Cardiac muscle cell (in vitro differentiated cells and primary cell): ENCODE results near the gene EXOC3L1. TPM values are rescaled to one million over a fixed set of nuclear protein-coding genes. Genes with fewer than 3 reads are reported as not detected.

Experiments used
- DNase-seq, 2 donors: peaks; one replicate each; pipeline versions ENCODE4 v3.0.0 to v3.0.0-alpha.2; 2010 to 2017; ENCODE audit warnings: low read depth in 1 of 2, low spot score in 1 of 2
- H3K27ac ChIP-seq: fragments of 200-600 bp; sonication (generic); 2 replicates; pipeline ENCODE4 v1.5.1; 2016
- H3K27me3 ChIP-seq: fragments of 200-600 bp; sonication (generic); 2 replicates; pipeline ENCODE4 v1.6.0; 2016; ENCODE audit warnings: control low read depth
- H3K36me3 ChIP-seq: fragments of 200-600 bp; sonication (generic); 2 replicates; pipeline ENCODE4 v1.5.1; 2016; ENCODE audit warnings: control low read depth
- H3K4me1 ChIP-seq: fragments of 200-600 bp; sonication (generic); 2 replicates; pipeline ENCODE4 v1.8.1; 2017; ENCODE audit warnings: low read depth, mild to moderate bottlenecking, mixed run types
- H3K4me3 ChIP-seq: fragments of 200-600 bp; sonication (generic); 2 replicates; pipeline ENCODE4 v1.5.1; 2016; ENCODE audit warnings: mild to moderate bottlenecking
- H3K9me3 ChIP-seq: fragments of 200-600 bp; sonication (generic); 2 replicates; pipeline ENCODE4 v1.5.1; 2017; ENCODE audit warnings: low read depth, mild to moderate bottlenecking, control low read depth
- polyA plus RNA-seq: library from polyadenylated mRNA; unstranded; fragments of >200 nt; fragmentation: Nextera tagmentation; extraction: Ambion mirVana; gene quantifications from 2 replicates; pipeline ENCODE4 v1.2.1, GENCODE V29; 2016
- total RNA-seq: library from RNA; depleted of rRNA; stranded (reverse); fragments of >200 nt; gene quantifications from 2 replicates; pipeline ENCODE4 v1.2.3, GENCODE V29; 2016
- TF ChIP-seq, protein P1 (sequence below): IDR thresholded peaks from 2 replicates; pipeline ENCODE4 v1.5.1; 2012; ENCODE audit warnings: low read depth, mild to moderate bottlenecking, low read length

Gene EXOC3L1
- total and polyA plus RNA-seq, 2 experiments from 2014 or later: 2.9 to 4.3 TPM

DNA sequence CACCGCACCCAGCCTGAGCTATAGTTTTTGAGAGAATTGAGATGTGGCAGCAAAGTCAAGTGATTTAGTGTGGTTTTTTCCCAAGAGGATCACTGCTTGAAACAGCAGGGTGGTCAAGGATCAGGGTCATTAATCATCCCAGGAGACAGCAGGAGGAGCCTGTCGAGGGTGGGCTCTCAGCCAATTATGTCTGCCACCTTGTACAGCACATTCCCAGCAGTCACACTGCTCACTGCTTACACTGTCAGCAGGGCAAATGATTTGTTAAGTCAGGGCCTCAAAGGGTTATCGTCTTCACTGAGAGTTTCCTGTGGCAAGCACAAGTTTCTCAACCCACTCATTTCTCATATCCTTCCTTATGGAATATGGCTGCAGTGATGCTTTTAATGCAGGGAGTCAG, 52.3 kb downstream of the EXOC3L1 start:
- H3K4me3 ChIP-seq: no peak overlapping the region
- no peaks in the 10 kb centered on the region for H3K27me3 ChIP-seq
- H3K36me3 ChIP-seq: peaks cover 28% of the 10 kb centered on the region
- no peaks in the 10 kb centered on the region for H3K9me3 ChIP-seq
- TF ChIP-seq, protein P1, sequence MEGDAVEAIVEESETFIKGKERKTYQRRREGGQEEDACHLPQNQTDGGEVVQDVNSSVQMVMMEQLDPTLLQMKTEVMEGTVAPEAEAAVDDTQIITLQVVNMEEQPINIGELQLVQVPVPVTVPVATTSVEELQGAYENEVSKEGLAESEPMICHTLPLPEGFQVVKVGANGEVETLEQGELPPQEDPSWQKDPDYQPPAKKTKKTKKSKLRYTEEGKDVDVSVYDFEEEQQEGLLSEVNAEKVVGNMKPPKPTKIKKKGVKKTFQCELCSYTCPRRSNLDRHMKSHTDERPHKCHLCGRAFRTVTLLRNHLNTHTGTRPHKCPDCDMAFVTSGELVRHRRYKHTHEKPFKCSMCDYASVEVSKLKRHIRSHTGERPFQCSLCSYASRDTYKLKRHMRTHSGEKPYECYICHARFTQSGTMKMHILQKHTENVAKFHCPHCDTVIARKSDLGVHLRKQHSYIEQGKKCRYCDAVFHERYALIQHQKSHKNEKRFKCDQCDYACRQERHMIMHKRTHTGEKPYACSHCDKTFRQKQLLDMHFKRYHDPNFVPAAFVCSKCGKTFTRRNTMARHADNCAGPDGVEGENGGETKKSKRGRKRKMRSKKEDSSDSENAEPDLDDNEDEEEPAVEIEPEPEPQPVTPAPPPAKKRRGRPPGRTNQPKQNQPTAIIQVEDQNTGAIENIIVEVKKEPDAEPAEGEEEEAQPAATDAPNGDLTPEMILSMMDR: no peak
- H3K4me1 ChIP-seq: peaks cover 8% of the 10 kb centered on the region
- DNase-seq: peak; percentile 56 to 67
- peak overlapping the region; percentile 50 for H3K27ac ChIP-seq

Other genes with a start within 250 kb of the EXOC3L1 start
- gene CES3, start 228.9 kb downstream of the EXOC3L1 start, total RNA-seq: 6.2 and 12.8 TPM in 2 replicates
- gene CES3, start 228.9 kb downstream of the EXOC3L1 start, polyA plus RNA-seq: 4.7 and 6.4 TPM in 2 replicates
- gene CES4A, start 201.5 kb downstream of the EXOC3L1 start, total RNA-seq: 12.4 and 15.7 TPM in 2 replicates
- gene CES4A, start 201.5 kb downstream of the EXOC3L1 start, polyA plus RNA-seq: 14.7 and 19.9 TPM in 2 replicates
- 94.8 and 197 TPM in 2 replicates for gene CBFB, start 161.0 kb downstream of the EXOC3L1 start, total RNA-seq
- gene CBFB, start 161.0 kb downstream of the EXOC3L1 start, polyA plus RNA-seq: 66.3 and 78.5 TPM in 2 replicates
- 10.3 and 10.8 TPM in 2 replicates for gene PHAF1, start 80.2 kb downstream of the EXOC3L1 start, total RNA-seq
- 18.1 and 18.4 TPM in 2 replicates for gene PHAF1, start 80.2 kb downstream of the EXOC3L1 start, polyA plus RNA-seq
- 28.0 and 34.7 TPM in 2 replicates for gene B3GNT9, start 39.1 kb downstream of the EXOC3L1 start, total RNA-seq
- 18.0 and 30.4 TPM in 2 replicates for gene B3GNT9, start 39.1 kb downstream of the EXOC3L1 start, polyA plus RNA-seq
- gene TRADD, start 30.2 kb downstream of the EXOC3L1 start, total RNA-seq: 5.4 and 12.2 TPM in 2 replicates
- gene TRADD, start 30.2 kb downstream of the EXOC3L1 start, polyA plus RNA-seq: 6.7 and 11.9 TPM in 2 replicates
- gene FBXL8, start 30.2 kb downstream of the EXOC3L1 start, total RNA-seq: 8.7 and 9.0 TPM in 2 replicates
- 6.8 and 9.3 TPM in 2 replicates for gene FBXL8, start 30.2 kb downstream of the EXOC3L1 start, polyA plus RNA-seq
- 0.63 and 7.9 TPM in 2 replicates for gene HSF4, start 25.4 kb downstream of the EXOC3L1 start, total RNA-seq
- 1.7 and 2.6 TPM in 2 replicates for gene HSF4, start 25.4 kb downstream of the EXOC3L1 start, polyA plus RNA-seq
- 33.7 and 40.6 TPM in 2 replicates for gene NOL3, start 19.6 kb downstream of the EXOC3L1 start, total RNA-seq
- gene NOL3, start 19.6 kb downstream of the EXOC3L1 start, polyA plus RNA-seq: 19.4 and 31.1 TPM in 2 replicates
- gene MATCAP1, start 6.2 kb downstream of the EXOC3L1 start, total RNA-seq: 57.8 and 78.1 TPM in 2 replicates
- 47.8 and 53.7 TPM in 2 replicates for gene MATCAP1, start 6.2 kb downstream of the EXOC3L1 start, polyA plus RNA-seq
- 85.2 and 99.4 TPM in 2 replicates for gene E2F4, start 2.0 kb upstream of the EXOC3L1 start, total RNA-seq
- gene E2F4, start 2.0 kb upstream of the EXOC3L1 start, polyA plus RNA-seq: 66.2 and 68.0 TPM in 2 replicates
- gene ELMO3, start 9.0 kb upstream of the EXOC3L1 start, total RNA-seq: 0.28 and 1.1 TPM in 2 replicates
- 0.15 and 0.97 TPM in 2 replicates for gene ELMO3, start 9.0 kb upstream of the EXOC3L1 start, polyA plus RNA-seq
- gene TMEM208, start 37.0 kb upstream of the EXOC3L1 start, total RNA-seq: 29.6 and 30.2 TPM in 2 replicates
- 64.5 and 89.0 TPM in 2 replicates for gene TMEM208, start 37.0 kb upstream of the EXOC3L1 start, polyA plus RNA-seq
- gene FHOD1, start 57.3 kb upstream of the EXOC3L1 start, total RNA-seq: 12.0 and 17.9 TPM in 2 replicates
- 18.5 and 21.7 TPM in 2 replicates for gene FHOD1, start 57.3 kb upstream of the EXOC3L1 start, polyA plus RNA-seq
- gene SLC9A5, start 58.8 kb upstream of the EXOC3L1 start, total RNA-seq: 1.6 and 4.6 TPM in 2 replicates
- 4.5 and 8.4 TPM in 2 replicates for gene SLC9A5, start 58.8 kb upstream of the EXOC3L1 start, polyA plus RNA-seq
- gene PLEKHG4, start 89.4 kb upstream of the EXOC3L1 start, total RNA-seq: 3.6 and 6.8 TPM in 2 replicates
- 1.0 and 5.2 TPM in 2 replicates for gene PLEKHG4, start 89.4 kb upstream of the EXOC3L1 start, polyA plus RNA-seq
- 0.21 and 1.9 TPM in 2 replicates for gene KCTD19, start 136.6 kb upstream of the EXOC3L1 start, total RNA-seq
- gene KCTD19, start 136.6 kb upstream of the EXOC3L1 start, polyA plus RNA-seq: 1.6 TPM in 1 of 2 replicates, not detected in the other
- 0.11 and 0.45 TPM in 2 replicates for gene LRRC36, start 136.7 kb upstream of the EXOC3L1 start, total RNA-seq
- gene LRRC36, start 136.7 kb upstream of the EXOC3L1 start, polyA plus RNA-seq: 0.75 TPM in 1 of 2 replicates, not detected in the other
- 2.5 and 4.6 TPM in 2 replicates for gene TPPP3, start 203.4 kb upstream of the EXOC3L1 start, total RNA-seq
- 6.2 and 7.2 TPM in 2 replicates for gene TPPP3, start 203.4 kb upstream of the EXOC3L1 start, polyA plus RNA-seq
- gene ZDHHC1, start 226.3 kb upstream of the EXOC3L1 start, total RNA-seq: 17.4 and 18.7 TPM in 2 replicates
- gene ZDHHC1, start 226.3 kb upstream of the EXOC3L1 start, polyA plus RNA-seq: 19.1 and 22.4 TPM in 2 replicates
- gene HSD11B2, start 241.0 kb upstream of the EXOC3L1 start, total RNA-seq: 0.28 and 0.36 TPM in 2 replicates
- gene HSD11B2, start 241.0 kb upstream of the EXOC3L1 start, polyA plus RNA-seq: 0.26 and 0.84 TPM in 2 replicates